CD4-positive, alpha-beta T cell treated with Interleukin-6 for 4 hours (primary cell): ENCODE results near the gene ZRSR2.
A peak's percentile ranks its signal among the peaks of the same experiment; 100 is the strongest.
"Not testable (repeated sequence)": the region's sequence is repeated elsewhere in the genome, so short reads cannot be mapped to it uniquely, and the experiment has no call there.

ENCODE experiments used
- DNase-seq: peaks from one replicate; pipeline ENCODE4 v3.0.0-alpha.2; 2020; ENCODE audit warnings: mixed read lengths

ZRSR2 gene

DNA sequence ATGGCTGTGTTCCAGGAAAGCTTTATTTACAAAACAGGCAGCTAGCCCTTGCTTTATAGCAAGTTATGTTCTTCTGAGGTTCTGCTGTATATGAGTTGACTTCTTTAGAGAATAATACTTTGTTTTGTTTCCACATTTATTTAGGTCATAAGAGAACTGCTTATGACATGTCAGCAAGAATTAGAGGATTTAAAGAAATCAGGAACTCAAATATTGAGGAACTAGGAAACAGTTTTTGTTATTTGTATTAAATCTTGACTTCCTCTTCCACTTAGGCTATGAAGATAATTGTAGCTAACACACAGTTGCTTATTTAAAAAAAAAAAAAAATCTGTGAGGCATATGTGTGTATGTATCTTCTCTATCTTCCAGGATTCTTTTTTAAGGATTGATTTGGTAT lies 14.3 kb downstream of the ZRSR2 start:
- DNase-seq = no peak

DNA sequence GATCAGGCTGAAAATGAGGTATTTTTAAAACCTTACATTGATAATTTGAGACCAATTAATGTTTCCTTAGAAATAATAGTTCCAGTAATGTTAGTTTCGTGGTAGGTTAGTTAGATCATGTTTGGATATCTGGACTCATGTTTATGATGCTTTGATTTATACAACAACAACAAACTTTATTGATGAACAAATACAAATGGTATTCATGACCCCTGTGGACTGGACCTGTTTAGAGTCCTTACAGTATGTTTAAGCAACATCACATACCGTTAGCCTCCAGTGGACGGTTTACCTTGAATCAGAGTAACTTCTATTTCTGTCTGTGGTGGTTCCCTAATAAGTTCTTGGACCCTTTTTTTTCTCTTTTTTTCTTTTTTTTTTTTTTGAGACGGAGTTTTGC lies 18.0 kb downstream of the ZRSR2 start:
- DNase-seq = no peak

DNA sequence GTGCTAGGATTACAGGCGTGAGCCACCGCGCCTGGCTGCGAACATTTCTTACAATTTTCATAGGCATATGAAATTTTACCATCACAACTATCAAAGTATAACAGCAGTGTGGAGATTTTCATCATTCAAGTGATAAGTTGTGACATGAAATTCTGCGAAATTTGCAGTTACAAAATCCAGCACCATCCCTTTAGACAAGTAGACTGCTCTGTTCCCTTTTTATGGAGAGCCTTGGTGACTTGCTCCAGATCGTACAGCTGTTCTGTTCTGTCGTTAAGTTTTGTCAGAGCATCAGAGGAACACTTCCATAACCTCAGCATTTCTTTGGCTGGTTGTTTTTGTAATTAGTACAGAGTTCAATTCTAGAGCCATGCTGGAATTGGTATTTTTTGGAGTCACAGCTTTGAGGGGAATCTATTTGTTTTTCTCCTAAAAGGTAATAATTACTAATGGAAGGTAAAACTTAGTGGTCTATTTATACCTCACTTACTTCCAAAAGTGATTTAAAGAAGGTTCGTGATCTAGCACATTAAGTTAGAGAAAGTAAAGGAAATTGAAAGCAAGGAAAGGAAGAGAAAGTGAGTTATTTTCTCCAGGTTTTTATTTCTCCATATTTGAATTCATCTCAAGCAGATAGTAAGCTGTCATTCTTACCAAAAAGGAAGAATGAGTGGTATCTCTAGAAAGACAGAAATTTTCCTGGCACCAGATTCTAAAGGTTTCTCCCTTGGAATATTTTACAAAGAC lies 22.1 kb downstream of the ZRSR2 start:
- DNase-seq = no peak

DNA sequence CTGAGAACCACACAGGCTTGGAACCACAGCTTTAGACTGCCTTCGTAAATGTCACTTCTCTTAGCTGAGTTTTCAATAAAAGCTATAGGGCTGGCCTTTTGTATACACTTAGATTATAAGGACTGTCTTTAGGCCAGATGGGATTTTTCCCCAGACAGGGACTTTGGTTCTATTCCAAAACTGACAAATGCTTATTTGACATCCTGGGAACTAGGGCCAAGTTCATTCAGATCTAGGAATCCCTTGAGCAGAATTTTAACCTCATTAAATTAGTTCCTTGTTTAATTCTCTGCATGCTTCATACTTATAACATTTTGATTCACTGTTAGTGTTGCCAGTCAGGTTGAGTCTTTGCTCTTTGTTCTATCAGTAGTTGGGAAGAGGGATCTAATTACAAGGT lies 23.1 kb downstream of the ZRSR2 start:
- DNase-seq = no peak

DNA sequence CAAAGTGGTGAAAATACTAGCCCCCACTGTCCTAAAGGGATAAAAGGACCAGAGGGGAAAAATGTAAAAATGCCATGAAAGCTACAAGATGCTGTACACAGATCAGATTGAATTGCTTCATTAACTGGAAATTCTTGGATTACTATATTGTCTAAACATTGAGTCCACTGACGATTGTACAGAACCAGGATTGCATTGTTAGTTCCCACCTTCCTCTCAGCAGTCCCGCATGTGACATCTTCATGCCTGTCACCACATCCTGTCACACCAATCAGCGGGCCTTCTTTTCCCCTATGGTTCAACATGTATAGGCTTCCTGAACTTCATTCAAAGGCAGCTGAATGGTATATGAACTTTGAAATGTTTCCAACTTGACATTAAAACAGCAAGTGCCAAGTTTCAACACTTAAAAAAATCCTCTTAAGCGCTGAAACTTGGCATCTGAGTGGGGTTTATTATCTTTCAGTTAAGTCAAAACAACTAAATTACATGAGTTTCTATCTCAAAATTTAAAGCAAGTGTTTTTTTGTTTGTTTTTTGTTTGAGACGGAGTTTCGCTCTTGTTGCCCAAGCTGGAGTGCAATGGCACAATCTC lies 24.6 kb downstream of the ZRSR2 start:
- peak; percentile 14 for DNase-seq

DNA sequence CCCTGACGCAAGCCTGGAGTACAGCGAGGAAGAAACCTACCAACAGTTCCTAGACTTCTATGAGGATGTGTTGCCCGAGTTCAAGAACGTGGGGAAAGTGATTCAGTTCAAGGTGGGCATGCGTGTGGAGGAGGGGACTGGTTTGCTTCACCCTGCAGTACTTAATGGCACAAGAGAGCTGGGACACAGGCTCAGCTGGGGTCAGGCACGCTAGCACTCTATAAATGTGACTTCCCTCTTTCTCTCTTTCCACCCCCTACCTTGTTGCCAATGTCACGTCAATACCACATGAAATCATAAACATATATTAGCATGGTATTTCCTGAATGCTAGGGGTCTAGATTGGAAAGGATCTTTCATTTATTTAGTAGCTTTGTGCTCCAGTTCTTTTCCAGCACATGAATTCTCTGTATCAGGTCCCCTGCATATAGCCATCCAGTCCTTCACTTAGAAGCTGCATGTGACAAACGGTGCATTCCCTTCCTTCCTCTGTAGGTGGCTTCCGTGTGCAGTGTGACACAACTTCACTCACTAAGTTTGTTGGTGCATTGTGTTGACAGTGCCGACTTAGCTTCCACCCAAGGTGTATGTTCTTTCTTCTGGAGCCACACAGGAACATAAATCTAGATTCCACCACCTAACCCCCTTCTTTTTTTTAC lies 25.6 kb downstream of the ZRSR2 start:
- peak; percentile 30 for DNase-seq

DNA sequence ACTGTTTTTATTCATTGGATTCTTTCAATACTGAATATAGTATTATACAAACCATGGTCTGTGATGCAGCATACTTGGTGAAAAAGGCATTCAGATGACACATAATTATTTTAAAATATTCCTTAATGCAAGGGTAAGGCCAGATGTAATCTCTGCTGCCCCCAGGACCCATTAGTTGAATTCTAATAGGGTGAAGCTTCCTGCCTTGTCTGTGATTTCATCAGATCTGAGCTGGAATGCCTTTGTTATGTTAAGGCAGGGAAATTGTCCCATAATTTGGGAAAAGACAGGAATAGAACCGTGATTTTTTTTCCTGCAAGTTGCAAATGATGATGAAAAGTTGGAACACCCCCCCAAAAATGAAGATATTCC lies 26.1 kb downstream of the ZRSR2 start:
- no peak for DNase-seq

DNA sequence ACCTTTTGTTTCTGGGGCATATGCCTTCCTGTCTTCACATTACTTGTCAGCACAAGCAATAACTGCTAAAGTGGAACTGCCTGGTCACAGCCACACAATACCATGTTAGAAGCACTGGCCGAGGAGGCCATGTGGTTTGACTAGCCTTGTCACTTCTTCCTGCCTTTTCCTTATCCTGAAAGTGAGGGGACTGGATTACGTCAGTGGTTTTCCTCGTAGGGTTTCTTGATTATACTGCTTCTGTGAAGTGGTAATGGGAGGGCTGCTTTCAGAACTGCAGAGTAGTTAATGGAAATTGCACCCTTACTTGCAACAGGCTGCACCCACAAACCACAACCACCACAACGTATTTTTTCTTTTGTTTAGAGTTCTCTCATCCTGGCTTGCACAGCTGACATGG lies 26.6 kb downstream of the ZRSR2 start:
- DNase-seq = peak; percentile 31

DNA sequence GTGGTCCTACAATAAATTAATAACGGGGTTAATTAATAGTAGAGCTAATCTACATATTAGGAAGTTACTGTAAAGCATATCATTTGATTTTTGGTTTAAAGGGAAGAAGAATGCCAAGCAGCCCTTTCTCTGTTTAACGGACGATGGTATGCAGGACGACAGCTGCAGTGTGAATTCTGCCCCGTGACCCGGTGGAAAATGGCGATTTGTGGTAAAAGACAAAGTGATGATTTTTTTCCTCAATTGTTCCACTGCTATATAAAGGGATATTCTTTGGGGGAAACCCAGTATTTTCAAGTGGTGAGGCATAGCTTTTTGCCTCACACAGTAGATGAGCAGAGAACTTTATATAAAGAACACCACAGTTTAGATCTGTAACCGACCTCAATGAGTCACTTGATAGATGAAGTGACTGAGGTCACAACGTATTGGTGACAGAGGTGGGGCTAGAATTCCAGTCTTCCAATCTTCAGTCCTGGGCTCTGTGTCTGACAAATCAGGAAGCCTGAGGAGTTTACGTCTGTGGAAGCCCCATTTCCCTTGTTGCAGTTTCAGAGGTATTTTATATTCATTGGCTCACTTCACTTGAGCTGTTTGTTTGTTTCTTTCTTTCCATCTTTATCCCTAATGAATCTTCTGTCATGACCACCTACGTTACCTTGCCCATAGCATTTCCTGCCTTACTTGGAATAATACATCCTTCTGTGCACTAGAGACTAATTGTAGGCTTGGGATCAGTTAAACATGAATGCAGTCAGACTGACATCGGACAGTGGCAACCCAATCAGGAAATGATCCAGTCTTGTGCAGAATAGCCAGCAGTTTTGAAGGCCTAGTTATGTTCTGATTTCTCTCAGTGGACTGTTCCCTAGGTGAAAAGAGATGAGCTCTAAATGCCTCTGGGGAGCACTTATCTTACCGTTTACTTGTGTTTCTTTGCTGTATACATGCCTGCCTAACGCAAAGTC lies 30.1 kb downstream of the ZRSR2 start:
- DNase-seq = no peak

DNA sequence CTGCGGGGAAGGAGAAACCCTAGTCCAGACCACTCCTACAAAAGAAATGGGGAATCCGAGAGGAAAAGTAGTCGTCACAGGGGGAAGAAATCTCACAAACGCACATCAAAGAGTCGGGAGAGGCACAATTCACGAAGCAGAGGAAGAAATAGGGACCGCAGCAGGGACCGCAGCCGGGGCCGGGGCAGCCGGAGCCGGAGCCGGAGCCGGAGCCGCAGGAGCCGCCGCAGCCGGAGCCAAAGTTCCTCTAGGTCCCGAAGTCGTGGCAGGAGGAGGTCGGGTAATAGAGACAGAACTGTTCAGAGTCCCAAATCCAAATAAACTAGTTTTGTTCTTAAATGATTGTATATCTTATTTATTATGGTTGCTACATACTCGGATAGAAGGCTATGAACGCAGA lies 32.6 kb downstream of the ZRSR2 start:
- DNase-seq = no peak

DNA sequence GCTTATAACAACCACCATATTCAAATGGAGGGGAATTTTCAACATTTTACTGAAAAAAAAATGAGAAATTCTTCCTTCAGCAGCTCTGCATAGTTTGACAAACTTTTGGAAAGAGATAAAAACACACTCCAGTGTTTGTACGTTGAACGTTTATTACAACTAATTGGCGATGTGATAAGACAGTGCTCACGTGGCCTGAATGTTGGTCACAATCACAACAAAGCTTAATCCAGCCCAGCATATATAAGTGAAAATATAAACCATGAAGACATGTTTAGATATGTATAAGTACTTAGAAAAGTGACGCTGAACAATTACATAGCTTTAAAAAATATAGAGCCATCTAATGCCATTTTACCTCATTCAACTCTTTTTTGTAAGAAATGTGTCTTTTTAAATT lies 35.7 kb downstream of the ZRSR2 start:
- DNase-seq = no peak

DNA sequence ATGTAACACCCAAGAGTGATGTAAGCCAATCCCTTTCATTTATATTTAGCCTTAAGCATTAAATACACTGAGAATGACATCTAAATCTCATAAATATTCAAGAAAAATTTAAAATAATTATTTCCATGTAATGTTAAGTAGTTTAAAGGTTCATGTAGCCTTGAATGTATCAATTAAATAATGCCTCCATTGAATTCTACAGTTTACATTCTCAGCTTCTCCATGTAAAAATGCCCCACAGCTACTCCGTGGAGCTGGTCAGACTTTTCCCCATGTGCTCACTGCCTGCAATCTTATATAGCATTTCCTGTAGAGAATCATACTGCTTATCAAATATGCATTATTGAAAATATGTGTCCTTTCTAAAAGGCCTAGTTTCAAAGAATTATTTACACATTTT lies 38.9 kb downstream of the ZRSR2 start:
- no peak for DNase-seq

DNA sequence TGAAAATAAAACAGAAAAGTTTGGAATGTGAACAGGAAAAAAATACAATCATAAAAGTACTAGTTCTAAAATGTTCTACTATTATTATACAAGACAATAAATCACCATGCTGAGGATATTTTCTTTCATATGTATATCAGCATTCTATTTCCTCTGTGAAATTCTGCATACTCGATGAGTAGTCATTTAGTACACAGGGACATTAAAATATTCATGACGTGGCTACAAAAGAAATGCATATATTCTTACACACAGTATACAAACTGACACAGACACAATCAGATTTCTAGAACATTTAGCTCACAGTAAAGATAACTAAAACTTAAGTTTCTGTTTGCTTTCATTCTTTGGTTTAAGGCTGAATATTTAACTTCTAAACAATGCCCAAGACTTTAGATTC lies 41.1 kb downstream of the ZRSR2 start:
- DNase-seq = not testable (repeated sequence)

DNA sequence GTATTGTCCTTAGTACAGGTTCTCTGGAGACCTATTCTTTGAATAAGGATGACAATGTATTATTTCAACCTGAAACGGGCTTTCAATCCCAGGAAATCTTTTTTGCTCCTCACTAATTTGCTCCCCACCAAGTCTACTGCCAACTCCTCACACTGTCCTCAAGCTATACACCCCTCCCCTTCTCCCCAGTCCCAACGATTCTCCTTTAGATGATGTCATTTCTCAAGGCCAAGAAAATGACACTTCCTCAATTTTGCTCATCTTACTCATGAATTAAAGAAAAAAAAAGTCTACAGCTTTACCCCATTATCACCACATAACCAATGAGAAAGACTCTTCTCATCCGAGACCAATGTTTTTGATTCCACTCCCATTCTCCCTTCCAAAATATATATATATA lies 43.8 kb downstream of the ZRSR2 start:
- DNase-seq = no peak

DNA sequence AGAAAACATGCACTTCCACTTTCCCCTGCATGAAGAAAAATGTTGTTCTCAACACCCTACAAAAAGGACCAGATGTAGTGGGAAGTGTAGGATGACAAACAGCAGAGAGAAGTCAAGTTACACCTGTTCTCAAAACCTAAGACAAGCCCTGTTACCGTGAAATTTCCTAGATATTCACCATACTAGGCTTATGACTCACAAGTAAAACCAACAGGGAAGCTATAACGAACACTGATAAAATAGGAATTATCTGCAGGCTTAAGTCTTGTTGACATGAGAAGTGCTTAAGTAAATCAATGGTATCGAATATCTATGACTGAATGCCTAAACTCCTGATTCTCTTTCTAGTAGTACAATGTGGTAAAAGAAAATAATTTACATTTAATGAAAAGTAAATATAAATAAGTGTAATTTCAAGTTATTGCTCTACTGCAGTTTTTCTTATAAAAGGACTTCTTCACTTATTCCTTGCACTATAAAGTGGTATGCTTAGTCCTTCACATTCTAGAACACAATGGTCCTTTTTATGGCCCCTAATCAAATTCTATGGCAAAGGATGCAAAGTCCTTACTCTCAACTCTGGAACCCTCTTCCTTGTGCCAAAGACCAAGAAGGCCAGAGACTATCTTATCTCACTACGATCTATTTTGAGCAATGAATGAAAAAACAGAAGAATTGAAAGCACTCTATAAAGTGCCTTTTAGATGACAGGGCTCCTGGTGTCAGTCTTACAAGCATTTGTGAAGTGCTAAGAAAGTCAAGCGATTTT lies 44.7 kb downstream of the ZRSR2 start:
- DNase-seq = no peak

DNA sequence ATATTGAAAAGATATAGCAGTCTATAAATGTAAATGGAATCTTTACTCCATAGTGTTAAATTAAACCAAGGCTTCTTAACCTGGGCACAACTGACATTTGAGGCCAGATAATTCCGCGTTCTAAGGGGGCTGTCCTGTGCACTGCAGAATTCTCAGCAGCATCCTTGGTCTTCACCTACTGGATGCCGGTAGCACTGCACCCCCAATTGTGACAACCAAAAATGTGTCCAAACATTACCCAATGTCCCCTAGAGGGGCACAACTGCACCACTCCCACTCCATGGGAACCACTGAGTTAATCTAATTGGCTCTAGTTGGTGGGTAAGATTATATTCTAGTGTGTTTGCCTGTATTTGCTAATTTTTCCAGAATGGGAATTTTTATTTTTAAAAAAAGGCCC lies 47.7 kb downstream of the ZRSR2 start:
- peak; percentile 3 for DNase-seq

DNA sequence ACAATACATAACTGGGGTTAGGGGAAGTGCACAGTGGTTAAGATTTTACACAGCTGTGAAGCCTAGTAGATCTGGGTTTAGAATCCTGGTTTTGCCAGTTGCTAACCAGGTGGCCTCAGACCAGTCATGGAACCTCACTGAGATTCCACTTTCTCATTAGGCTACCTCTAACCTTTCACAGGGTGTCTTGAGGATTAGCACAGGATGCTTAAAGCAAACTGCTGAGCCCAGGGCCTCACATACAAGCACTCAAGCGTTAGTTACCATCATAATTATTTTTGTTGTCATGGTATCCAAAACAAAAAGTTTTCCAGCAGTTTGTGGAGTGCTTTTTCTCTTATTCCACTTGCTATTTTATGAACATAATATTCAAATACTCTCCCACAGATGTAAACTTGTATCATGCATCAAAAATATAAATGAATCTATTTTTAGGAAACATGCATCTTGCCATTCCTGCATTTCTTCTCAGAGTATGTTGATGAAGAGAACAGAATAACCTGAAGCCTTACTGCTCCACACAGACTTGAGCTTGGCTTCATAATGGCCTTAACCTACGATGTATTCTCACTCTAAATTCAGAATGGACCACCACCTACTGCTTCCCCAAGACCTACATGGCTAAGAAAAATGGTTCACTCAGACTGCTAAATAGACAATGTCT lies 51.7 kb downstream of the ZRSR2 start:
- DNase-seq = no peak

DNA sequence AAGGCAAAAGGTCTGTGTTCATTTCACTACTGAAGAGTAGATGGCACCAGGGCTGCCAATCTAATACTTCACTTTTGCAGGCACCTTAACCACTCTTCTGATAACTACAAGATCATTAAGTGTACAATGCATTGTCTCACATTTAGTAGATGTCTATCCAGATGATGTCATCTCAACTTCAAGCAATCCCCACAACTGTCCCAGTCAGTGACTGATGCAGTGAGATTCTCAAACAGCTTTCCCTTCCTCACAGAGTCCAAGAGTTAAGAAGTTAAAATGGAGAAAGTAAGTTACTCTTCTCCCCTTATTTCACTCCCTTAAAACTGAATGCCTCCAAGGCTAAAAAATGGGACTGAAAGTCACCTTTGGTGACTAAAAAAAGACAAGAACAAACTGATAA lies 53.7 kb downstream of the ZRSR2 start:
- no peak for DNase-seq

DNA sequence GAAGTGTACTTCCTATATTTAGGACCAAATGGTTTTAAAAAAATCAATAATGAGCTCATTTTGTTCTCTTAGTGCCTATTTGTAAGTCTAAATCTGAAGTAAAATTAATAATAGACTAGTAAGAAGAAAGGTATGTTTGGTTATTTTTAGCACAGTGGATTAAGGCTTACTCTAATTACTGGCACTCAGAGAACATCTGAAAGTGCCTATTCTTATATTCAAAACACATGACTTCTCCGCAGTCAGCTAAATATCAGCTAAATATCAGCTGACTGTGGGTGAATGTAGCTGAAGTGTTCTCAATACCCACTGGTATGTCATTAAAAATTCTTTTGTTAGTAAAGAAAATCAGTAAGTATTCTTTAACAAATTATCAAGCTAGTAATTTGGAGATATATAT lies 58.3 kb downstream of the ZRSR2 start:
- DNase-seq = no peak

DNA sequence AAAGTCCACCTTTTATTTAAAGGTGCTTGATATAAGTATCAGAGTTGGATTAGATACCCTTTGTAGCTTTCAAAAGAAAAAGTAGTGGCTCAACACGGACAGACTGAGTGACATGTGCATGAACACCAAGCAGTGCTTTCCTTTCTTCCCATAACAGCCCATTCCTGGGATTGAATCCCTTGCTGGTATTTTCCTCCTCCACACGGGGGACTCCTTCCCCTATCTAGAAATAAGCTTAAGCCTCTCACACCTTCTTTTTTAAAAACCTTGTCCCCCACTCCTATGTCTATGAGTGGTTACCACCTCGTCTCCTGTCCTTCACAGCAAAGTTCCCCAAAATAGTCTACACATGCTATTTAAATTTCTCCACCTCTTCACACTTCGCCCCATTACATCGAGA lies 59.3 kb downstream of the ZRSR2 start:
- no peak for DNase-seq

DNA sequence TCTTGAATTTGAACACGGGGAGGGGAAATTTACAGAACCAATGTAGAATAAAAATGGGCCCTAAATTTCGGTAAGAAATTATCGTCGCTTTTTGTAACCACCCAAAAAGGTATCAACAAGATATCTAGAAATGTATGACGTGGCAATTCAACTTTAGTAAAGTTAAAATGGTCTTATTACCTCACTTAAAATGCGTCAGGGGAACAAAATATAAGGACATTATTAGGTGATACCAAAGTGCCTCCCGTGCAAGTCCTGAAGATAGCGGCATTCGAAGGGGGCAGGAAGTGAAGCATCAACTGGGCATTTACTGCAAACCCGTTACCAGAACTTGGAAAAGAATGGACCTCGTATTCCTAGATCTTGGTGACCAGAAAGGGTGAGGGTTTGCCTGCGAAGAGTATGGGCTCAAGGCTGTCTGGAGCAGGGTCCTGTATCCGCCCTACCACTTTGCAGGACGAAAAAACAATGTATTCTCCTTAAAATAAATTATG lies 63.3 kb downstream of the ZRSR2 start:
- no peak for DNase-seq
